ENCODE results near the gene GALNT3. TPM values are rescaled to one million over a fixed set of nuclear protein-coding genes. Genes with fewer than 3 reads are reported as not detected.

GALNT3 gene
- total RNA-seq (2014; rRNA removed; shearing (Covaris generic)) = 2.2 TPM in 1 of 2 replicates, not detected in the other

GRCh38 chr2:165793779-165794535 is at the start of gene GALNT3:
TSS of gene GALNT3 (minus strand) at chr2:165794247. CDS start at chr2:165770700, 23,547 bp downstream.
- Histone ChIP-seq H3K27me3 (replicated peaks) (peaks cover 24% of the 10 kb centered on the region; the same call in 1 of the 2 replicates), H3K4me1 (replicated peaks) (peaks cover 17% of the 10 kb centered on the region), H3K4me3 (peak within 1 kb of the TSS; percentile 34), H3K9me3 (replicated peaks) (no peaks in the 10 kb centered on the region), H3K27ac (no peak within 1 kb of the TSS), H3K36me3 (no peaks in the 10 kb centered on the region)
- DNase-seq (ENCODE audit: low read depth in 1 of 2, low spot score in 2 of 2) = no peak

- Histone ChIP-seq H3K36me3 (no peaks in the 10 kb centered on the region), H3K4me1 (replicated peaks) (no peaks in the 10 kb centered on the region), H3K4me3 (no peak overlapping the region), H3K27ac (no peak overlapping the region), H3K27me3 (replicated peaks) (no peaks in the 10 kb centered on the region), H3K9me3 (replicated peaks) (no peaks in the 10 kb centered on the region)
- no peak for DNase-seq (ENCODE audit: low read depth in 1 of 2, low spot score in 2 of 2)
Observed at GRCh38 chr2:165843351-165843750, 49.3 kb upstream of the GALNT3 start.

- no peak for DNase-seq (ENCODE audit: low read depth in 1 of 2, low spot score in 2 of 2)
- Histone ChIP-seq H3K27me3 (replicated peaks) (no peaks in the 10 kb centered on the region), H3K36me3 (no peaks in the 10 kb centered on the region), H3K27ac (no peak overlapping the region), H3K4me3 (no peak overlapping the region), H3K4me1 (replicated peaks) (no peaks in the 10 kb centered on the region), H3K9me3 (replicated peaks) (no peaks in the 10 kb centered on the region)
Observed at GRCh38 chr2:165840333-165840958, 46.4 kb upstream of the GALNT3 start.

GRCh38 chr2:165839610-165840009 is 45.6 kb upstream of the GALNT3 start:
- no peaks in the 10 kb centered on the region for H3K9me3 ChIP-seq (replicated peaks)
- no peak for DNase-seq (ENCODE audit: low read depth in 1 of 2, low spot score in 2 of 2)
- H3K4me1 ChIP-seq (replicated peaks) = no peaks in the 10 kb centered on the region
- no peaks in the 10 kb centered on the region for H3K36me3 ChIP-seq
- H3K4me3 ChIP-seq = no peak overlapping the region
- no peaks in the 10 kb centered on the region for H3K27me3 ChIP-seq (replicated peaks)
- H3K27ac ChIP-seq = no peak overlapping the region

- H3K9me3 ChIP-seq (replicated peaks) = no peaks in the 10 kb centered on the region
- DNase-seq (ENCODE audit: low read depth in 1 of 2, low spot score in 2 of 2) = no peak
- H3K36me3 ChIP-seq = no peaks in the 10 kb centered on the region
- H3K27me3 ChIP-seq (replicated peaks) = no peaks in the 10 kb centered on the region
- no peaks in the 10 kb centered on the region for H3K4me1 ChIP-seq (replicated peaks)
- no peak overlapping the region for H3K27ac ChIP-seq
- no peak overlapping the region for H3K4me3 ChIP-seq
Observed at GRCh38 chr2:165837122-165837521, 43.1 kb upstream of the GALNT3 start.

- no peak for DNase-seq (ENCODE audit: low read depth in 1 of 2, low spot score in 2 of 2)
- H3K27ac ChIP-seq = no peak overlapping the region
- H3K4me1 ChIP-seq (replicated peaks) = no peaks in the 10 kb centered on the region
- H3K27me3 ChIP-seq (replicated peaks) = no peaks in the 10 kb centered on the region
- H3K4me3 ChIP-seq = no peak overlapping the region
- H3K9me3 ChIP-seq (replicated peaks) = no peaks in the 10 kb centered on the region
- H3K36me3 ChIP-seq = no peaks in the 10 kb centered on the region
Observed at GRCh38 chr2:165835363-165835762, 41.3 kb upstream of the GALNT3 start.

GRCh38 chr2:165833156-165833555 is 39.1 kb upstream of the GALNT3 start:
- Histone ChIP-seq H3K36me3 (no peaks in the 10 kb centered on the region), H3K4me1 (replicated peaks) (no peaks in the 10 kb centered on the region), H3K4me3 (no peak overlapping the region), H3K27me3 (replicated peaks) (no peaks in the 10 kb centered on the region), H3K27ac (no peak overlapping the region), H3K9me3 (replicated peaks) (no peaks in the 10 kb centered on the region)
- DNase-seq (ENCODE audit: low read depth in 1 of 2, low spot score in 2 of 2) = peak in 1 of 2 experiments; percentile 7

GRCh38 chr2:165827921-165828276 is 33.9 kb upstream of the GALNT3 start:
- Histone ChIP-seq H3K4me1 (replicated peaks) (no peaks in the 10 kb centered on the region), H3K27me3 (replicated peaks) (no peaks in the 10 kb centered on the region)
- no peak for DNase-seq (ENCODE audit: low read depth in 1 of 2, low spot score in 2 of 2)

GRCh38 chr2:165827016-165827920 is 33.2 kb upstream of the GALNT3 start:
- H3K9me3 ChIP-seq (replicated peaks) = no peaks in the 10 kb centered on the region
- DNase-seq (ENCODE audit: low read depth in 1 of 2, low spot score in 2 of 2) = no peak
- no peak overlapping the region for H3K27ac ChIP-seq
- no peak overlapping the region for H3K4me3 ChIP-seq
- H3K4me1 ChIP-seq (replicated peaks) = no peaks in the 10 kb centered on the region
- no peaks in the 10 kb centered on the region for H3K36me3 ChIP-seq
- no peaks in the 10 kb centered on the region for H3K27me3 ChIP-seq (replicated peaks)

More at GRCh38 chr2:165827921-165828276, 33.9 kb upstream of the GALNT3 start:
- no peak overlapping the region for H3K27ac ChIP-seq
- no peaks in the 10 kb centered on the region for H3K36me3 ChIP-seq
- H3K9me3 ChIP-seq (replicated peaks) = no peaks in the 10 kb centered on the region
- no peak overlapping the region for H3K4me3 ChIP-seq

GRCh38 chr2:165825041-165825440 is 31.0 kb upstream of the GALNT3 start:
- Histone ChIP-seq H3K27ac (no peak overlapping the region), H3K9me3 (replicated peaks) (no peaks in the 10 kb centered on the region), H3K36me3 (no peaks in the 10 kb centered on the region), H3K4me1 (replicated peaks) (no peaks in the 10 kb centered on the region), H3K4me3 (no peak overlapping the region), H3K27me3 (replicated peaks) (no peaks in the 10 kb centered on the region)
- no peak for DNase-seq (ENCODE audit: low read depth in 1 of 2, low spot score in 2 of 2)

GRCh38 chr2:165820296-165820695 is 26.2 kb upstream of the GALNT3 start:
- Histone ChIP-seq H3K27me3 (replicated peaks) (no peaks in the 10 kb centered on the region), H3K36me3 (no peaks in the 10 kb centered on the region), H3K9me3 (replicated peaks) (no peaks in the 10 kb centered on the region), H3K4me3 (no peak overlapping the region), H3K27ac (no peak overlapping the region), H3K4me1 (replicated peaks) (no peaks in the 10 kb centered on the region)
- DNase-seq (ENCODE audit: low read depth in 1 of 2, low spot score in 2 of 2) = no peak

- Histone ChIP-seq H3K9me3 (replicated peaks) (no peaks in the 10 kb centered on the region), H3K27ac (no peak overlapping the region), H3K27me3 (replicated peaks) (no peaks in the 10 kb centered on the region), H3K4me3 (no peak overlapping the region), H3K4me1 (replicated peaks) (no peaks in the 10 kb centered on the region), H3K36me3 (no peaks in the 10 kb centered on the region)
- DNase-seq (ENCODE audit: low read depth in 1 of 2, low spot score in 2 of 2) = no peak
Observed at GRCh38 chr2:165818920-165819319, 24.9 kb upstream of the GALNT3 start.

- H3K36me3 ChIP-seq = no peaks in the 10 kb centered on the region
- no peak overlapping the region for H3K27ac ChIP-seq
- H3K27me3 ChIP-seq (replicated peaks) = no peaks in the 10 kb centered on the region
- no peak overlapping the region for H3K4me3 ChIP-seq
- no peak for DNase-seq (ENCODE audit: low read depth in 1 of 2, low spot score in 2 of 2)
- H3K9me3 ChIP-seq (replicated peaks) = no peaks in the 10 kb centered on the region
- H3K4me1 ChIP-seq (replicated peaks) = no peaks in the 10 kb centered on the region
Observed at GRCh38 chr2:165815299-165816141, 21.5 kb upstream of the GALNT3 start.
